ENCODE data around the gene MAP2K5.

MAP2K5 gene

DNA sequence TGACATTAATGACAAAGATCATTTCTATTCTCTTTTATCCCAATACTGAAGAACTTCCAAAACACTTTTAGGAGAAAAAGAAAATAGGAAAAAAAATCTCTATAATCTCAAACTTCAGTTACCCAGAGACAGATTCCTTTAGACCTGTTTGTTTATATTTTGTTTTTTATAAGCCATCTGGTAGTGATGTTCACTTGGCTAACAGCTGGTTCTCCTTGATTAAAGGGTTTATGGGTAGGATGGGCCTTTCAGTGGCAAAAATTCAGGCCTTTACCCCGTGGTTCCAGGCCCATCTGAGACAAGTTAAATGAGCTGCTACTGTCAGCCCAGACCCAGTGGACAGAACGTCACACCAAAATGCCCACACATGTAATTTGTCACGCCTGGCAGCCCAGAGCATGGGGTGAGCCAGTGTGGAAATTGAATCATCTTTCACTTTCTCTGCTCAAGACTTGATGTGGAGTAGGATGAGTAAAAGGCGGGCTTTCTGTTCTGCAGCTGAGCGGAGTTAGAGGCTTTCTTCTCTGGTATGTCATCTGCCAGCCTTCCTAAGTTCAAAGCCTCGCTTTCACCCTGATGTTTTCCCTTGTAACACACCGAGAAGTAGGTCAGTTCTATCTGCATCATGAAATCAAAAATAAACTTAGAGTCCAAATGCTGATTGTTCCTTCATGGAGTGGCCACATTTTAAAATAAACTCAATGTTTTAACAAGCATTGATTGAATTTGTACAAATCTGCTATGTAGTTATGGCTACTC is 220.3 kb downstream of the MAP2K5 start:
- peaks cover 38% of the 10 kb centered on the region for H3K4me1 Mint-ChIP-seq
- TF ChIP-seq, protein P1, sequence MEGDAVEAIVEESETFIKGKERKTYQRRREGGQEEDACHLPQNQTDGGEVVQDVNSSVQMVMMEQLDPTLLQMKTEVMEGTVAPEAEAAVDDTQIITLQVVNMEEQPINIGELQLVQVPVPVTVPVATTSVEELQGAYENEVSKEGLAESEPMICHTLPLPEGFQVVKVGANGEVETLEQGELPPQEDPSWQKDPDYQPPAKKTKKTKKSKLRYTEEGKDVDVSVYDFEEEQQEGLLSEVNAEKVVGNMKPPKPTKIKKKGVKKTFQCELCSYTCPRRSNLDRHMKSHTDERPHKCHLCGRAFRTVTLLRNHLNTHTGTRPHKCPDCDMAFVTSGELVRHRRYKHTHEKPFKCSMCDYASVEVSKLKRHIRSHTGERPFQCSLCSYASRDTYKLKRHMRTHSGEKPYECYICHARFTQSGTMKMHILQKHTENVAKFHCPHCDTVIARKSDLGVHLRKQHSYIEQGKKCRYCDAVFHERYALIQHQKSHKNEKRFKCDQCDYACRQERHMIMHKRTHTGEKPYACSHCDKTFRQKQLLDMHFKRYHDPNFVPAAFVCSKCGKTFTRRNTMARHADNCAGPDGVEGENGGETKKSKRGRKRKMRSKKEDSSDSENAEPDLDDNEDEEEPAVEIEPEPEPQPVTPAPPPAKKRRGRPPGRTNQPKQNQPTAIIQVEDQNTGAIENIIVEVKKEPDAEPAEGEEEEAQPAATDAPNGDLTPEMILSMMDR (IDR thresholded peaks at IDR 0.05; ENCODE audit: unreplicated experiment in 3 of 3) = no peak

GRCh38 chr15:67765701-67766100 is 223.2 kb downstream of the MAP2K5 start:
- TF ChIP-seq, protein P1 (IDR thresholded peaks at IDR 0.05; ENCODE audit: unreplicated experiment in 3 of 3) = no peak
- Mint-ChIP-seq H3K36me3 (ENCODE audit: low read depth) (no peaks in the 10 kb centered on the region), H3K27me3 (ENCODE audit: low read depth) (no peaks in the 10 kb centered on the region), H3K9me3 (no peaks in the 10 kb centered on the region), H3K4me1 (peaks cover 57% of the 10 kb centered on the region), H3K27ac (no peak overlapping the region), H3K4me3 (no peak overlapping the region)

More for the DNA sequence above, 220.3 kb downstream of the MAP2K5 start:
- no peaks in the 10 kb centered on the region for H3K36me3 Mint-ChIP-seq (ENCODE audit: low read depth)
- no peak overlapping the region for H3K4me3 Mint-ChIP-seq
- H3K27ac Mint-ChIP-seq = peak overlapping the region in 1 of 3 experiments; percentile 14
- no peaks in the 10 kb centered on the region for H3K9me3 Mint-ChIP-seq
- no peaks in the 10 kb centered on the region for H3K27me3 Mint-ChIP-seq (ENCODE audit: low read depth)

DNA sequence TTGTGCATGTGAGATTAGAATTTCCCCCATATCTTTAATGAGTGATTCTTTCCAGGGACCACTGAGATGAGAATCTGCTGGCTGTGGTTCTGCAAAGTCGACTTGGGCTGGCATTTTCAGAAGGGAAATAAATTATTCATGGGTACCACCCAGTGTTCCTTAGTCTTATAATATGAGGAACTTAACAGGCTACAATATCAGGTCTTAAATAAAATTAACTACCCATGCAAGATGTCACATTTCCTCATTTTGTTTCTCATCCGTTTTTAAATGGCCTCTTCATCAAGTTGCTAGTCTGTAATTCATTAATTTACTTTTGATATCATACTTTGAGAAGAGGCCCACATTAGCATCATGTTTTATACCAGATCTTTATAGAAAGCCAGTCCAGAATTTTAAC is 224.5 kb downstream of the MAP2K5 start:
- Mint-ChIP-seq H3K27ac (no peak overlapping the region), H3K9me3 (no peaks in the 10 kb centered on the region), H3K4me3 (no peak overlapping the region), H3K36me3 (ENCODE audit: low read depth) (no peaks in the 10 kb centered on the region), H3K4me1 (peaks cover 61% of the 10 kb centered on the region), H3K27me3 (ENCODE audit: low read depth) (no peaks in the 10 kb centered on the region)
- TF ChIP-seq, protein P1 (IDR thresholded peaks at IDR 0.05; ENCODE audit: unreplicated experiment in 3 of 3) = no peak

GRCh38 chr15:67768313-67768977 is 225.9 kb downstream of the MAP2K5 start:
- TF ChIP-seq, protein P1 (IDR thresholded peaks at IDR 0.05; ENCODE audit: unreplicated experiment in 3 of 3) = no peak
- no peaks in the 10 kb centered on the region for H3K9me3 Mint-ChIP-seq
- H3K36me3 Mint-ChIP-seq (ENCODE audit: low read depth) = no peaks in the 10 kb centered on the region
- no peak overlapping the region for H3K4me3 Mint-ChIP-seq
- H3K4me1 Mint-ChIP-seq = peaks cover 59% of the 10 kb centered on the region
- no peaks in the 10 kb centered on the region for H3K27me3 Mint-ChIP-seq (ENCODE audit: low read depth)
- H3K27ac Mint-ChIP-seq = peak overlapping the region in 1 of 3 experiments; percentile 16

- TF ChIP-seq, protein P1 (IDR thresholded peaks at IDR 0.05; ENCODE audit: unreplicated experiment in 3 of 3) = no peak
- Mint-ChIP-seq H3K4me3 (no peak overlapping the region), H3K9me3 (no peaks in the 10 kb centered on the region), H3K36me3 (ENCODE audit: low read depth) (no peaks in the 10 kb centered on the region), H3K4me1 (peaks cover 62% of the 10 kb centered on the region), H3K27me3 (ENCODE audit: low read depth) (peaks cover 3% of the 10 kb centered on the region), H3K27ac (no peak overlapping the region)
Observed at GRCh38 chr15:67769497-67770357, 227.2 kb downstream of the MAP2K5 start.
